CD4-positive, alpha-beta memory T cell (primary cell): Measurements from ENCODE around the gene ANKRD33. TPM values are rescaled to one million over a fixed set of nuclear protein-coding genes. Genes with fewer than 3 reads are reported as not detected.
A peak's percentile ranks its signal among the peaks of the same experiment; 100 is the strongest.

ENCODE experiments used
- CTCF ChIA-PET: fragments of 350-600 bp; sonication (Branson Sonifier 250); formaldehyde crosslinking; loops from one replicate; lab custom pipeline; 2021; ENCODE audit warnings: inconsistent platforms; ENCODE audit not compliant: partially characterized antibody; lab: Charles Lee
- POLR2A ChIA-PET: fragments of 350-600 bp; sonication (Branson Sonifier 250); formaldehyde crosslinking; loops from one replicate; lab custom pipeline; 2021; ENCODE audit not compliant: partially characterized antibody; lab: Charles Lee
- DNase-seq, 5 donors: peaks; one replicate each; pipeline versions ENCODE4 v3.0.0 to v3.0.0-alpha.2; 2020 to 2022; ENCODE audit warnings: mixed read lengths in 1 of 5
- H3K27ac ChIP-seq: one replicate; pipeline ENCODE4 v1.7.0; 2013; ENCODE audit warnings: low read depth, low read length
- H3K27me3 ChIP-seq: 2 replicates; pipeline ENCODE4 v1.7.0; 2013; ENCODE audit warnings: mild to moderate bottlenecking, low read length, moderate library complexity; ENCODE audit not compliant: insufficient read depth
- H3K36me3 ChIP-seq: 2 replicates; pipeline ENCODE4 v1.7.0; 2013; ENCODE audit warnings: mild to moderate bottlenecking, low read length, moderate library complexity; ENCODE audit not compliant: insufficient read depth
- H3K4me1 ChIP-seq: 2 replicates; pipeline ENCODE4 v1.7.0; 2013; ENCODE audit warnings: mild to moderate bottlenecking, low read length, moderate library complexity; ENCODE audit not compliant: insufficient read depth
- H3K4me3 ChIP-seq, 2 donors: one replicate each; pipeline ENCODE4 v1.7.0; 2013; ENCODE audit warnings: low read length in 2 of 2, mild to moderate bottlenecking in 1 of 2
- H3K9me3 ChIP-seq, 2 donors: one replicate each; pipeline ENCODE4 v1.7.0; 2013; ENCODE audit warnings: low read length in 2 of 2, control low read depth in 1 of 2; ENCODE audit not compliant: control insufficient read depth in 1 of 2
- H3K27ac Mint-ChIP-seq, 7 donors: one replicate each; pipeline ENCODE4 v1.8.0; 2020 to 2021; ENCODE audit warnings: mixed read lengths in 7 of 7, mild to moderate bottlenecking in 6 of 7, inconsistent platforms in 3 of 7, moderate library complexity in 3 of 7
- H3K27me3 Mint-ChIP-seq, 2 donors: one replicate each; pipeline ENCODE4 v1.8.0; 2020 to 2021; ENCODE audit warnings: mixed read lengths in 2 of 2
- H3K36me3 Mint-ChIP-seq, 2 donors: one replicate each; pipeline ENCODE4 v1.8.0; 2020 to 2021; ENCODE audit warnings: mixed read lengths in 2 of 2, inconsistent platforms in 1 of 2, mild to moderate bottlenecking in 1 of 2
- H3K4me1 Mint-ChIP-seq, 4 donors: one replicate each; pipeline ENCODE4 v1.8.0; 2020 to 2021; ENCODE audit warnings: mixed read lengths in 4 of 4, mild to moderate bottlenecking in 1 of 4
- H3K4me3 Mint-ChIP-seq, 8 donors: one replicate each; pipeline ENCODE4 v1.8.0; 2020 to 2021; ENCODE audit warnings: mixed read lengths in 8 of 8, mild to moderate bottlenecking in 7 of 8, moderate library complexity in 6 of 8, inconsistent platforms in 3 of 8
- H3K9me3 Mint-ChIP-seq, 8 donors: one replicate each; pipeline ENCODE4 v1.8.0; 2020 to 2021; ENCODE audit warnings: mixed read lengths in 8 of 8, mild to moderate bottlenecking in 5 of 8, inconsistent platforms in 3 of 8, moderate library complexity in 1 of 8
- intact Hi-C: fragments of 100-400 bp; cut with micrococcal nuclease; formaldehyde crosslinking; loops from one replicate; pipeline ENCODE4 v1.15.1; 2023
- polyA plus RNA-seq, 2 donors: library from polyadenylated mRNA; unstranded; fragments of 300-500 nt; fragmentation: Illumina TruSeq; gene quantifications; one replicate each; pipeline ENCODE4 v1.2.3, GENCODE V29; 2021
- total RNA-seq, 2 experiments: library from RNA; stranded (reverse); gene quantifications; one replicate each; pipeline ENCODE4 v1.2.3, GENCODE V29; 2021

ANKRD33 gene
- total and polyA plus RNA-seq, 4 experiments from 2014 or later, result not detected

DNA sequence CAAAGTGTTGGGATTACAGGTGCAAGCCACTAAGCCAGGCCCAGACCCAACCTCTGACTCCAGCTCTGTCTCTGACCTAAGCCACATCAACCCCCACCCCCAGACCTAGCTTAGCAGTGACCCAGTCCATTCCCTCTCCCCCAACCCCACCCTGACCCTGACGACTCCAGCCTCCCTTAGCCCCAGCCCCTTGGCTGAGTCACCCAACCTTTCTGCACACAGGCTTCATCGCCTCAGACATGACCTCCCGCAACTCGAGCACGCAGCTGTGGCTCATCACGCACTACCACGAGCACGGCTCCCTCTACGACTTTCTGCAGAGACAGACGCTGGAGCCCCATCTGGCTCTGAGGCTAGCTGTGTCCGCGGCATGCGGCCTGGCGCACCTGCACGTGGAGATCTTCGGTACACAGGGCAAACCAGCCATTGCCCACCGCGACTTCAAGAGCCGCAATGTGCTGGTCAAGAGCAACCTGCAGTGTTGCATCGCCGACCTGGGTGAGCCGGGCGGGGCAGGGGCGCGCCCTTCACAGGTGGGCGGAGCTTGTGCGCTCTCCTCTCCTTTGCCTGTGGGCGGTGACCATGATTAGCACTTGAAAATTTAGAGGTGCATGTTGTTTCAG lies 27.2 kb downstream of the ANKRD33 start:
- H3K36me3 ChIP-seq, result no peaks in the 10 kb centered on the region
- Mint-ChIP-seq H3K27ac (no peak overlapping the region), H3K36me3 (no peaks in the 10 kb centered on the region), H3K4me3 (no peak overlapping the region), H3K9me3 (no peaks in the 10 kb centered on the region), H3K27me3 (peaks cover 6 to 10% of the 10 kb centered on the region in 2 donors), H3K4me1 (no peaks in the 10 kb centered on the region)
- H3K27ac ChIP-seq, result no peak overlapping the region
- intact Hi-C loops, result no loop called here
- POLR2A ChIA-PET, result no interaction called here
- H3K27me3 ChIP-seq, result no peaks in the 10 kb centered on the region
- no peaks in the 10 kb centered on the region for H3K9me3 ChIP-seq
- H3K4me3 ChIP-seq, result no peak overlapping the region
- H3K4me1 ChIP-seq, result no peaks in the 10 kb centered on the region
- CTCF ChIA-PET, result interaction anchor here (1.0 kb wide), 1 partner anchor 8 kb away, joined by 3 read pairs; no protein-coding TSS in a partner anchor
- no peak for DNase-seq

GRCh38 chr12:51915951-51916350 lies 28.0 kb downstream of the ANKRD33 start:
- H3K9me3 Mint-ChIP-seq, result no peaks in the 10 kb centered on the region
- H3K36me3 Mint-ChIP-seq, result no peaks in the 10 kb centered on the region
- no peaks in the 10 kb centered on the region for H3K4me1 Mint-ChIP-seq
- intact Hi-C loops, result no loop called here
- H3K4me1 ChIP-seq, result no peaks in the 10 kb centered on the region
- H3K36me3 ChIP-seq, result no peaks in the 10 kb centered on the region
- DNase-seq, result no peak
- no peak overlapping the region for H3K27ac ChIP-seq
- peaks cover 3 to 10% of the 10 kb centered on the region in 2 donors for H3K27me3 Mint-ChIP-seq
- H3K4me3 Mint-ChIP-seq, result no peak overlapping the region
- no peaks in the 10 kb centered on the region for H3K9me3 ChIP-seq
- no peaks in the 10 kb centered on the region for H3K27me3 ChIP-seq
- POLR2A ChIA-PET, result no interaction called here
- no peak overlapping the region for H3K4me3 ChIP-seq
- no peak overlapping the region for H3K27ac Mint-ChIP-seq
- CTCF ChIA-PET, result interaction anchor here (1.3 to 1.4 kb wide), 2 partner anchors 9 to 11 kb away, joined by 3 read pairs; no protein-coding TSS in a partner anchor

GRCh38 chr12:51917041-51917590 lies 29.2 kb downstream of the ANKRD33 start:
- Histone ChIP-seq H3K9me3 (no peaks in the 10 kb centered on the region), H3K27me3 (no peaks in the 10 kb centered on the region), H3K27ac (no peak overlapping the region), H3K36me3 (no peaks in the 10 kb centered on the region), H3K4me1 (no peaks in the 10 kb centered on the region), H3K4me3 (no peak overlapping the region)
- H3K27me3 Mint-ChIP-seq, result peaks cover 0 to 6% of the 10 kb centered on the region in 2 donors
- ChIA-PET CTCF (interaction anchor here (1.0 to 1.4 kb wide), 3 partner anchors 8 to 14 kb away, joined by 3 read pairs; no protein-coding TSS in a partner anchor), POLR2A (no interaction called here)
- no peaks in the 10 kb centered on the region for H3K4me1 Mint-ChIP-seq
- intact Hi-C loops, result no loop called here
- H3K36me3 Mint-ChIP-seq, result no peaks in the 10 kb centered on the region
- no peak overlapping the region for H3K4me3 Mint-ChIP-seq
- no peak for DNase-seq
- no peaks in the 10 kb centered on the region for H3K9me3 Mint-ChIP-seq
- no peak overlapping the region for H3K27ac Mint-ChIP-seq

DNA sequence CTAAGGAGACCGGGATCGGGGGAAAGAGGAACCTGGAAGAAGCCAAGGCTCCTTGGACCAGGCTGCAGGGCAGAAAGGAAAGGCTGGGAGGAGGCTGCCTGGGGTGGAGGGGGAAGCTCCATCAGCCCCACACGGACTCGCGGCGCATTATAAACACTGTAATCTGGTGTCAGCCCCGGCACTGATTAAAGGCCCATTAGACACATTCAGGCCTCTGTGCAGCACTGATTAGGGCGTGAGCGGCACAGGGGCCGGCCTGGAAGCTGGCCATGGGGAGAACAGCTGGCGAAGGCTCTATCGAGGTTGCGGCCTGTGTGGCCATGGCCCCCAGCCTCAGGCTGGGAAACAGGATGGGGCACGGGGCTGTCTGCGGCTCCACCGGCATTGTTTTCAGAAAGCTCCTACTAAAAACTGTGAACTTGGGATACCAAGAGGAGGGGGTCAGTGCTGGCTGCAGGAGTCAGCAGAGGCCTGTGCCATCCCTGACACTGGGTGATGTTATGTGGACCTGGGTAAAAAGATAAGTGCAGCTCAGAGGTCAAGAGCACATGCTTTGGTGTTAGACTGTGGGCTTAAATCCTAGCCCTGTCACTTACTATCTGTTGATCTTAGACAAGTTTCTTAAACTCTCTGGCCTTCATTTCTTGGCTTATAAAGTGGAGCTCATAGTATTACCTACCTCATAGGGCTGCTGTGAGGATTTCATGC lies 30.0 kb downstream of the ANKRD33 start:
- ChIA-PET POLR2A (no interaction called here), CTCF (interaction anchor here (1.0 to 1.2 kb wide), 3 partner anchors 9 to 108 kb away, joined by 3 to 5 read pairs (median 5); no protein-coding TSS in a partner anchor)
- intact Hi-C loops, result no loop called here

GRCh38 chr12:51920046-51920445 lies 32.1 kb downstream of the ANKRD33 start:
- Histone ChIP-seq H3K9me3 (no peaks in the 10 kb centered on the region), H3K4me3 (no peak overlapping the region), H3K27ac (no peak overlapping the region), H3K36me3 (no peaks in the 10 kb centered on the region), H3K27me3 (no peaks in the 10 kb centered on the region), H3K4me1 (peaks cover 9% of the 10 kb centered on the region)
- no peak overlapping the region for H3K27ac Mint-ChIP-seq
- no peak overlapping the region for H3K4me3 Mint-ChIP-seq
- H3K27me3 Mint-ChIP-seq, result no peaks in the 10 kb centered on the region
- no peak for DNase-seq
- H3K4me1 Mint-ChIP-seq, result peaks cover 0 to 14% (median 3%) of the 10 kb centered on the region in 4 donors
- ChIA-PET POLR2A (no interaction called here), CTCF (no interaction called here)
- no peaks in the 10 kb centered on the region for H3K36me3 Mint-ChIP-seq
- intact Hi-C loops, result no loop called here
- no peaks in the 10 kb centered on the region for H3K9me3 Mint-ChIP-seq

More for the DNA sequence above, 30.0 kb downstream of the ANKRD33 start:
- H3K36me3 ChIP-seq, result no peaks in the 10 kb centered on the region
- H3K36me3 Mint-ChIP-seq, result no peaks in the 10 kb centered on the region
- H3K27me3 Mint-ChIP-seq, result peaks cover 0 to 3% of the 10 kb centered on the region in 2 donors
- no peaks in the 10 kb centered on the region for H3K9me3 ChIP-seq
- H3K27ac ChIP-seq, result no peak overlapping the region
- no peak for DNase-seq
- no peaks in the 10 kb centered on the region for H3K27me3 ChIP-seq
- no peaks in the 10 kb centered on the region for H3K4me1 ChIP-seq
- peak overlapping the region in 1 of 7 donors; percentile 16 for H3K27ac Mint-ChIP-seq
- H3K4me3 ChIP-seq, result no peak overlapping the region
- H3K4me1 Mint-ChIP-seq, result peaks cover 0 to 6% (median 0%) of the 10 kb centered on the region in 4 donors
- no peaks in the 10 kb centered on the region for H3K9me3 Mint-ChIP-seq
- no peak overlapping the region for H3K4me3 Mint-ChIP-seq

DNA sequence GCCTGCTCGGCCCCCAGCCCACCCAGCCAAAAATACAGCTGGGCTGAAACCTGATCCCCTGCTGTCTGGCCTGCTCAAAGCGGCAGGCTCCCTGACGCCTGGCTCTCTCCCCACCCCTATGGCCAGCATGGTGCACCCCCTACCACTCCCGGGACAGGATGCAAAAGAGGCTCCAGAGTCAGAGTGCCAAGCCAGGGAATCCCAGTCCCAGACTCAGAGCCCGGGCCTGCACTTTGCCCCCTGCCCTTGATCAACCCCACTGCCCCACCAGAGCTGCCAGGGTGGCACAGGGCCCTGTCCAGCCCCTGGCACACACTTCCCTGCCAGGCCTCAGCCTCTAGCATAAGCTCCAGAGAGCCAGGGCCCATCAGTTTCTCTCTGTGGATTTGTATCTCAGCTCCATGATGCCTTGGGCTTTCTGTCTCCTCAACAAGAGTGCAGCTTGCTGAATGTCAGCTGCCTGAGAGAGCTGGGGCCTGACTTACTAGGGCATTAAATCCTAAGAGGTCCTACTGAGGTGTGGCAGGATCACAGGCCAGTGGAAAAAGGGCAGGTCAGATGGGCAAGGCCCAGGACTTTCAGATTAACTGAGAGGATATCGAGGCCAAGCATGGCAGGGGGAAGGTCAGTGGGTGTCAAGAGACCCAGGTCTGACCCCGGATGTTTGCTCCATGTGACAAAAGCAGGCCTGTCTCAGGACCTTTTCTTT lies 33.3 kb downstream of the ANKRD33 start:
- H3K9me3 Mint-ChIP-seq, result no peaks in the 10 kb centered on the region
- H3K36me3 Mint-ChIP-seq, result no peaks in the 10 kb centered on the region
- Histone ChIP-seq H3K4me3 (no peak overlapping the region), H3K27ac (no peak overlapping the region), H3K4me1 (peaks cover 9% of the 10 kb centered on the region), H3K9me3 (no peaks in the 10 kb centered on the region), H3K36me3 (no peaks in the 10 kb centered on the region), H3K27me3 (no peaks in the 10 kb centered on the region)
- H3K27ac Mint-ChIP-seq, result peak overlapping the region in 2 of 7 donors; percentile 22 to 64
- intact Hi-C loops, result no loop called here
- no peak for DNase-seq
- ChIA-PET CTCF (interaction anchor here (1.0 to 4.1 kb wide), 9 partner anchors 9 to 161 kb away, joined by 3 to 23 read pairs (median 6); partner anchors contain the start of gene ACVR1B), POLR2A (no interaction called here)
- peak overlapping the region in 1 of 8 donors; percentile 29 for H3K4me3 Mint-ChIP-seq
- H3K4me1 Mint-ChIP-seq, result peaks cover 3 to 14% (median 5%) of the 10 kb centered on the region in 4 donors
- no peaks in the 10 kb centered on the region for H3K27me3 Mint-ChIP-seq
